T-helper 1 cell treated with Interleukin-12 subunit alpha and Interleukin-12 subunit beta and Interleukin-4 antibody, amounts not matched to agents 30 μg/mL and 1 μg/mL, for 36 hours (primary cell): ENCODE results near the gene TTC7B.
A peak's percentile ranks its signal among the peaks of the same experiment; 100 is the strongest.

Experiments used
- H3K27ac Mint-ChIP-seq: one replicate; pipeline ENCODE4 v1.8.0; 2021; ENCODE audit warnings: mild to moderate bottlenecking, mixed read lengths
- H3K27me3 Mint-ChIP-seq: one replicate; pipeline ENCODE4 v1.8.0; 2021; ENCODE audit warnings: low read depth, mixed read lengths
- H3K36me3 Mint-ChIP-seq: one replicate; pipeline ENCODE4 v1.8.0; 2021; ENCODE audit warnings: low read depth, mixed read lengths
- H3K4me1 Mint-ChIP-seq: one replicate; pipeline ENCODE4 v1.8.0; 2021; ENCODE audit warnings: low read depth, mixed read lengths
- H3K4me3 Mint-ChIP-seq: one replicate; pipeline ENCODE4 v1.8.0; 2021; ENCODE audit warnings: mild to moderate bottlenecking, moderate library complexity, mixed read lengths
- H3K9me3 Mint-ChIP-seq: one replicate; pipeline ENCODE4 v1.8.0; 2021; ENCODE audit warnings: mixed read lengths

Gene TTC7B

DNA sequence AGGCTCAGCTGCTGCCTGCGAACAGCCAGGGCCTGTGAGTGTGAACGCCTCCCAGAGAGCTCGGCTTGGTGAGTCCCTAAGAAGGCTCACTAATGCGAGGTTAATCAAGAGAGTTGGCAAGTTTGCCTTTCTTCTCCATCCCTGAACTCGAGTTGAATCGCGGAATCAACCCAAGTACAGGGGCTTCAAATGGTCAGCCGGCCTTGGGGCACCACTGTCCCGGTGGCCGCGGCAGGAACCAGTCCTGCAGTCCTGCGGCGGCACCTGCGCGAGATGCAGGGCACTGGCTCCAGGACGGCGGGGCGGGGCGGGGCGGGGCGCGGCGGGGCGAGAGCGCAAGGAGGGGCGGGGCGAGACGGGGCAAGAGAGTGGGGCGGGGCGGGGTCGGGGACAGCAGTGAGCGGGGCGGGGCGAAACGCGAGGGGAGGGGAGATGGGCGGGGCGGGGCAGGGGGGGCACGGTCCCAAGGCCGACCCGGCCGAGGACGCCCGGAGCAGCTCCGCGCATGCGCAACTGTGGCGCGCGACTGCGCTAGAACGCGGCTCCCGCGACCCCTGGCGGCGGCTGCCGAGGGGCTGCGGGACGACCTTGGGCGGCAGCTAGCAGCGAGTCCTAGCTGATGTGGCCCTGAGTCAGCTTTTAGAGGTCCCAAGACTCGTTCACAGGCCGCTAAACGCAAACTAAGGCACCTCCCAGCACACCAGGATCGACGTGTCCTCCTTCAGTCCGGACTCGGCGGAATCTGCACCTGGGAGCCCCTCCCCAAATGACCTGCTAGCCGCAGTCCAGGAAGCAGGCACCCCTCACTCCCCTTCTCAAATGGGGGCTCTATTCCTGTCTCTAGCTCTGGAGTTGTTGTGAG lies 58.0 kb downstream of the TTC7B start:
- Mint-ChIP-seq H3K9me3 (peaks cover 11% of the 10 kb centered on the region), H3K4me3 (peak overlapping the region; percentile 74), H3K36me3 (peaks cover 2% of the 10 kb centered on the region), H3K27me3 (peaks cover 37% of the 10 kb centered on the region), H3K4me1 (peaks cover 13% of the 10 kb centered on the region), H3K27ac (peak overlapping the region; percentile 81)

DNA sequence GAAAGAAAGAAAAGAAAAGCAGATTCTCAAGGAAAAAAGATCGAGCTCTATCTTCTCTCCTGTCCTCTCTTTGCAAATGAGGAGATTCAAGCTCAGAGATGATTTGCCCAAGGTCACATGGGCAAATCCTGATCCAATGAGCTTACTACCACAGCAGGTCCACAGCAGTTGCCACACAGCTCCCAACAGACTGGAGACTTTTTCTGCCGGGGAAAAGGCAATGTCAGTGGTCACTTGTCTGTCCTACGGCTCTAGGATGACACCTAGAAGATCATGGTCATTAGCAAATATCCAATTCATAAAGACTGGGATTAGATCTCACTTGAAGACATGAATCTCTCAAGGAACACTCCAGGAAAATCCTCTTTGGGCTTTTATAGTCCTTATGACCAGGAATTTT lies 58.8 kb downstream of the TTC7B start:
- peak overlapping the region; percentile 72 for H3K4me3 Mint-ChIP-seq
- H3K4me1 Mint-ChIP-seq, result peaks cover 13% of the 10 kb centered on the region
- H3K27ac Mint-ChIP-seq, result no peak overlapping the region
- peaks cover 34% of the 10 kb centered on the region for H3K27me3 Mint-ChIP-seq
- peaks cover 3% of the 10 kb centered on the region for H3K9me3 Mint-ChIP-seq
- H3K36me3 Mint-ChIP-seq, result no peaks in the 10 kb centered on the region

DNA sequence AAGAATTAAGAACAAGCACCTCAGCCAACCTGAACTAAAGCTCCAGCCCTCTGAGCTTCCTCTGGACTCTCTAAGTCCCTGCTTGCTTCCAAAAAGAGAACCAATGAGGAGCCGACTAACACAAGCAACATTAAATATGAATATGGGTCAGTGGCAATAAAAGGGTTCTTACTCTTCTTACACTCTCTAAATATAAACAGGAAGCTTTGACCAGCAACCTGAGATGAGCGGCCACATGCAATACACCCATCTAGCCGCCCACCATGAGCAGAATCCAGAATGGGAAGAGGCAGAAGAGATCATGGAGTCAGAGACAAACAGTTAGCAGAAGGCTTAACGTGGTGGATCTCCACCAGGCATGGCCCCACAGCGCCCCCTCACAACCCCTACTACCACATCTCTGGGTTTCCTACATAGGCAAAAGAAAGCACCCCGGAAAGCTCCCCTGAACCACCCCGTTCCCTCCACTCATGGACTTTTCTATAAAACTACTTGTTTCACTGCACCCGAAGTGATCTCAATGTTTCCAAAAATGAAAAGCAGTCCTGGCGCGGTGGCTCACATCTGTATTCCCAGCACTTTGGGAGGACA lies 59.4 kb downstream of the TTC7B start:
- Mint-ChIP-seq H3K27me3 (peaks cover 32% of the 10 kb centered on the region), H3K9me3 (no peaks in the 10 kb centered on the region), H3K4me1 (peaks cover 13% of the 10 kb centered on the region), H3K36me3 (no peaks in the 10 kb centered on the region), H3K27ac (no peak overlapping the region), H3K4me3 (no peak overlapping the region)

DNA sequence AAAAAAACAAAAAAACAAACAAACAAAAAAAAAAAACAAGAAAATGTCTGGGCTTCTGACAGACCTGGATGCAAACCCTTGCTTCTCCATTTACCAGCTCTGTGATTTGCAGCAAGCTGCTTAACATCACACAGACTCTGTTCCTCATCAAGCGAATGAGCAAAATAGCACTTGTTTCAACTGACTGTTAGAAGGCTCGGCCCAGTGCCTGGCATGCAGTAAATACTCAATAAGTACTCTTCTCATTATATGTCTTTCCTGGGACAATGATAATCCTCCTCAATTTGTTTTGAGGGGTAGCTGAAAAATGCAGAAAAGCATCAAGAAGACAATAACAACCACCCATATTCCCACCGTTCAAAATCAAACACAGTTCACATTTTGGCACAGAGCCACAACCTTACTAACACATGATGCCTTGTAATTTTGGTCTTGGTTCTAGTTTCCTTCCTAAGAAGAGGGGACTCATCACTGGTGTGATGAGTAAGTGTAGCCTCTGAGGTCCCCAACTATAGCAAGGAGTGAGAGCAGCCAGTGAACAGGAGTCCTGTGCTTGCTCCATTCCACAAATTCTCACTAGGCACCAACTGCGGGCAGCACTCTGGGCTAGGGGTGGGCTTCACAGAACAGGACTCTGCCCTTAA lies 60.4 kb downstream of the TTC7B start:
- H3K36me3 Mint-ChIP-seq, result no peaks in the 10 kb centered on the region
- no peaks in the 10 kb centered on the region for H3K9me3 Mint-ChIP-seq
- peaks cover 13% of the 10 kb centered on the region for H3K4me1 Mint-ChIP-seq
- peaks cover 29% of the 10 kb centered on the region for H3K27me3 Mint-ChIP-seq
- no peak overlapping the region for H3K4me3 Mint-ChIP-seq
- H3K27ac Mint-ChIP-seq, result no peak overlapping the region

DNA sequence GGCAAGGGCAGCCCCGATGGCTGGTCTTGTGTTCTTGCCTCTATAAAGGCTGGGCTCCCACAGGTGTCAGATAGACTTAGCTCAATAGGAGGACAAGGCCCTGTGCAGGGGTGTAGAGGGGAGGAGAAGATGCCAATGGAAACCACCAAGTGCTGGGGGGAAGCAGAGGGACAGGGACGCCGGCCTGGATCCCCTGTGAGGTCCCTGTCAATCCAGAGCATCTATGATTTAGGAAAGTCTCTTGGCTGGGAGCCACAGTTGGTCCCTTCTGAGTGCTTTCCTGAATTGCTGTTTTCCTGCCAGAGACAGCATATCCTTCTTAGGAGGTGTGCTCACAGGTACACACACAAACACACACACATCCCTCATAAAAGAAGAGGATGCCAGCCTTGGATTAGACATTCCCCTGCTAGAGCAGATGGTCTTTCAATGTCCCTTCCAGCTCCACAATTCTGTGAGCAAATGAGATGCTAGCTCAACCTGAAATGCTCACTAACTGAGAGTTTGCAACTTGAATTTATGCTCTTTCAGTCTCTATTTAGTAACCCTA lies 62.7 kb downstream of the TTC7B start:
- H3K9me3 Mint-ChIP-seq, result peaks cover 10% of the 10 kb centered on the region
- H3K27ac Mint-ChIP-seq, result no peak overlapping the region
- H3K27me3 Mint-ChIP-seq, result peaks cover 33% of the 10 kb centered on the region
- H3K4me1 Mint-ChIP-seq, result peaks cover 8% of the 10 kb centered on the region
- H3K4me3 Mint-ChIP-seq, result no peak overlapping the region
- no peaks in the 10 kb centered on the region for H3K36me3 Mint-ChIP-seq

DNA sequence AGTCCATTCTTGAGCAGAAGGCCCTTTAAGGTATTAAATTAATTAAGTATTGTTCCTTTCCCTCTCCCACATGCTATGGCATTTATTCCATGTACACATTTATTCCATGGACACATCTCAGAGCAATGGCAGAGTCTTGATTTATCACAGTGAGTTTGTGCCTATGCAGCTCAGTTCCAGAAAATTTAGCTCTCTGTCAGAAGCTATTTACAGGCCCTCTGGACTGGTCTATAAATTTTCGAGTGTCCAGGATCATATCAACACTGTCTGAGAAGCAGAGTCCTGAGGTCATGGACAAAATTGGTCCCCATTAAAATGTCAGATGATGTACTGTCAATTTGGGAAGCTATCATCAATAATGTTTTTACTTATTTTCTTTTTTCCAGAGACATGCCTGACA lies 65.5 kb downstream of the TTC7B start:
- H3K36me3 Mint-ChIP-seq, result no peaks in the 10 kb centered on the region
- no peak overlapping the region for H3K4me3 Mint-ChIP-seq
- H3K9me3 Mint-ChIP-seq, result peaks cover 11% of the 10 kb centered on the region
- no peaks in the 10 kb centered on the region for H3K4me1 Mint-ChIP-seq
- H3K27me3 Mint-ChIP-seq, result peaks cover 15% of the 10 kb centered on the region
- no peak overlapping the region for H3K27ac Mint-ChIP-seq

DNA sequence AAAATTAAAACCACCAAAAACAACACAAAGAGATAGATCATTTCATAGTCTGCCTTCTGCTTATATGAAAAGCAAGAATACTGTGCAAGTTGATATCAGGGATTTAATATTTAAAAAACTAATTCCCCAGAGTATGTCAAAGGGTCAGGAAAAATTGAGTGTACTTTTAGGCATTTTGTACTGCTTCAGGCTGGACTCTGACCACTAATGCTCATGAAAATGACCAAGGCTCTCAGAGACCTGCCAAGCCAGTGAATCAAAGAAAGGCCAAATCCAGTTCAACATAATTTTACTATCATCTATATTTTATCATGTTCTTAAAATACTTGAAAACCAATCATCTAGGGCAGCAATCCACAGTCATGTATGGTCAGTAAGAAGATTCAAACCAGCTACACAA lies 66.0 kb downstream of the TTC7B start:
- no peaks in the 10 kb centered on the region for H3K36me3 Mint-ChIP-seq
- no peaks in the 10 kb centered on the region for H3K4me1 Mint-ChIP-seq
- peaks cover 11% of the 10 kb centered on the region for H3K9me3 Mint-ChIP-seq
- no peak overlapping the region for H3K4me3 Mint-ChIP-seq
- H3K27ac Mint-ChIP-seq, result no peak overlapping the region
- peaks cover 15% of the 10 kb centered on the region for H3K27me3 Mint-ChIP-seq

DNA sequence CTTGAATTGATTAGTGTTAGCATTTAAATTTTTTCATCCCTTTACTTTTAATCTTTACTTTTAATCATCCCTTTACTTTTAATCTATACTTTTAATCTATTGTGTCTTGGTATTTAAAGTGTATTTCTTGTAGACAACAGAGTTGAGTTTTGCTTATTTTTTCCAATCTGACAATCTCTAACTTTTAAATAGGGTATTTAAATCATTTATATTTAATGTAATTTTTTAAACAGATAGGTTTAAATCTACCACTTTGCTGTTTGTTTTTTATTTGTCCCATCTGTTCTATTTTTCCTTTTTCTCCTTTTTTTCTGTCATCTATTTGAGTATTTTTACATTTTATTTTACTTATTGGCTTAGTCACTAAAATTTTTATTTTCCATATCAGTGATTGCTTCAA lies 68.3 kb downstream of the TTC7B start:
- no peaks in the 10 kb centered on the region for H3K4me1 Mint-ChIP-seq
- H3K9me3 Mint-ChIP-seq, result peaks cover 11% of the 10 kb centered on the region
- peaks cover 8% of the 10 kb centered on the region for H3K27me3 Mint-ChIP-seq
- no peak overlapping the region for H3K4me3 Mint-ChIP-seq
- no peaks in the 10 kb centered on the region for H3K36me3 Mint-ChIP-seq
- no peak overlapping the region for H3K27ac Mint-ChIP-seq

DNA sequence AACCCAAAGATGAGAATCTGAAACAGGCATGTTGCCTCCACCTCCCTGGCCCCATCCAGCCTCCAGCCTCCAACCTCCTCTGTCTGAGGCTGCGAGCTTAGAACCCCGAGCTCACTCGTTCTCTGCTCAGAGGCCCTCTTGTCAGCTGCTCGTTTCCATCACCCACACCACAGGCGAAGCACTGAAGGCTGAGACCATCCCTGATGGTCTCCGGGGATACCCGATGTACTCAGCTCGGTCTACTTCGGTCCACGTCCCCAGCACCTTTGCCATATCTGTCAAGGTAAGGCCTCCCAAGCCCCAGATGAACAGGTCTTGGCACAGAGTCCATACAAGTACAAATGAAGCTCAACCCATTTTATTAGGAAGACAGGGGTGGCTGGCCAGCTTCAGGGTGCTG lies 72.4 kb downstream of the TTC7B start:
- H3K4me3 Mint-ChIP-seq, result no peak overlapping the region
- no peak overlapping the region for H3K27ac Mint-ChIP-seq
- peaks cover 10% of the 10 kb centered on the region for H3K27me3 Mint-ChIP-seq
- no peaks in the 10 kb centered on the region for H3K36me3 Mint-ChIP-seq
- H3K4me1 Mint-ChIP-seq, result peaks cover 3% of the 10 kb centered on the region
- peaks cover 4% of the 10 kb centered on the region for H3K9me3 Mint-ChIP-seq

DNA sequence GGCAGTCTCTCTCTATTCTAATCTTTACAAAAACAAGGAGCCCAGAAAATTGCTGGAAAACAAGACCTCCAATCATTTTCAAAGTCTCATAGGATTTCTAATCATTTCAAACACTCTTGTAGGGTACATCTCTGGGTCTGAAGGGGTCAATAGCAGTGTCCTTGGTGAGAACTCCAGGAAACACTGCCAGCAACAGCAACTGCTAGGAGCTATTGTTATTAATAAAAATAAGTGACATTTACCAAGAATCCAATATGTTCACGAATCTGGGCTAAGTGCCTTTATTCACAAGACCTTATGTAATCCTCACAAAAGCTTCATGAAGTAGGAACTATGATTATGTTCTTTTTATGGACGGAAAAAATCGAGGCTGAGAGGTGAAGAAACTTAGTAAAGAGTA lies 72.8 kb downstream of the TTC7B start:
- Mint-ChIP-seq H3K27ac (no peak overlapping the region), H3K36me3 (no peaks in the 10 kb centered on the region), H3K9me3 (no peaks in the 10 kb centered on the region), H3K4me3 (no peak overlapping the region), H3K4me1 (peaks cover 3% of the 10 kb centered on the region), H3K27me3 (peaks cover 6% of the 10 kb centered on the region)

DNA sequence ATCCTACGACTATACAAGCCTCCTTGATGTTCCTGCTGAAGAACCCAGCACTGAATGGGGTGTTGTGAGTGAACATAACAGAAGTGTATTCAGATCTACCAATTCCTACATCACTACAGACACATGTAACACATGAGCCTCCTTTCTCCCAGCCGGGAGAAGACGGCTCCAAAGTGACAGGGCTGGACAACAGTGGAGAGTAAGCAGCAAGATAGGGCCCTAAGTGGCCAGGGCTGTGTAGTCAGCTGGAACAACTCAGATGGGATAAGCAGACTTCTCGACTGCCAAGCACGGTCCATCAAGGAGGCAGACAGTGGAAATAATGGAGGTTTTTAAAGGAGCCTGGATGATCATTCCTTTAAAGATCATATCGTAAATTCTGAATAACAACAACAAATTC lies 73.5 kb downstream of the TTC7B start:
- Mint-ChIP-seq H3K4me3 (no peak overlapping the region), H3K27ac (no peak overlapping the region), H3K4me1 (peaks cover 3% of the 10 kb centered on the region), H3K27me3 (peaks cover 6% of the 10 kb centered on the region), H3K36me3 (no peaks in the 10 kb centered on the region), H3K9me3 (no peaks in the 10 kb centered on the region)

DNA sequence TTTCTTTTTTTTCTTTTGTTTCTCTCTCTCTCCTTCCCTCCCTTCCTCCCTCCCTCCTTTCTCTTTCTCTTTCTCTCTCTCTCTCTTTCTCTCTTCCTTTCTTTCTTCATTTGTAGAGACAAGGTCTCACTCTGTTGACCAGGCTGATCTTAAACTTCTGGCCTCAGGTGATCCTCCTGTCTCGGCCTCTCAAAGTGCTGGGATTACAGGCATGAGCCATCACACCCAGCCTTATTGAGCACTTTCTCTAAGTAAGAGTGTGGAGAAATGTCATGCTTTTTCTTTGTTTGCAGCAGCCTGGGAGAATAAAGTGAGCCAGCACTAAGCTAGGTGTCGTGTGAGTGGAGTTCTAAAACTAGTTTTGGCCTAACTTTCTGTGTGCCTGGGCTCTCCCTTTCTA lies 74.0 kb downstream of the TTC7B start:
- Mint-ChIP-seq H3K27me3 (peaks cover 6% of the 10 kb centered on the region), H3K36me3 (no peaks in the 10 kb centered on the region), H3K4me1 (peaks cover 3% of the 10 kb centered on the region), H3K27ac (no peak overlapping the region), H3K9me3 (no peaks in the 10 kb centered on the region), H3K4me3 (no peak overlapping the region)

DNA sequence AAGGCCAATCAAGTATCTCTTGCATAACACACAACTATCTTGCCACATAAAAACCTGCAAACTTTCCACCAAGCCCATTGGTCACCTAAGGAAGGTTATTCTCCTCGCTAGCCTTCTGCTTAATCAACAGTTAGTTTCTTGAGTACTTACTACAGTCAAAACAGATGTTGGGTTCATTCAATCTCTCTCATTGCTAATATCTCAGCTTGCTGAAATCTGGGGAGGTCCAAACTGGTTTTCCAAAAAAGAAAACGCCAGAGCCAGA lies 74.6 kb downstream of the TTC7B start:
- H3K36me3 Mint-ChIP-seq, result no peaks in the 10 kb centered on the region

DNA sequence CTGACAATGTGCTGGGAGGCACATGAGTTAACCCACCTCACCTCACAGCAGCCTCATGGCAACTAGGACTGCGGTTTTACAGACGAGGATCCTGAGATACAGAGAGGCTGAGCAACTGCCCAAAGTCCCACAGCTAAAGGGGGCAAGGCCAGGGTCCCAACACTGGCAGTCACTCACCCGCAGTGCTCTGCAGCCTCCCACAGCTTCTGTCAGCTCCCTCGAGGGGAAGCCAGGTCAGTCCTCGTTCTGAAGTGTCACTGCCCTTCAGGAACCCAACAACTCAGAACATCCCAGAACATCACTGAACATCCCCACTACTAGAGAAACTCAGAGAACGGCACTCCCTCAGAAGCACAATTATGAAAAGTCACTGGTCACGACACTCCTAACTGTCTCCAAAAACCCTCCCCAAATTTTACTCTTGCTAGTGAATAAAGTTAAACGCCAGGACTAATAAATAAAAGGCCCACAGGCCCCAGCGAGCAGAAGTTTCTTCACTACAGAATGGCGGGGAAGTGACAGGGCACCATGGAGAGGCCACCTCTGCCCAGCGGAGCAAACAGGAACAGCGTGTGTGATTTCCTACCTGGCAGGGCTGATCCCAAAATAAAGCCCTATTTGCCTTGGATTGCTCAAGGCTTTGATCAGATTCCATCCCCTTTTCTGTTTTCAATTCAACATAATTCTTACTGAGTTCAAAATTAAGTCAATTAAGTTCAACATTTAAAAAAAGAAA lies 75.1 kb downstream of the TTC7B start:
- no peaks in the 10 kb centered on the region for H3K36me3 Mint-ChIP-seq
- H3K9me3 Mint-ChIP-seq, result no peaks in the 10 kb centered on the region
- H3K4me3 Mint-ChIP-seq, result no peak overlapping the region
- H3K4me1 Mint-ChIP-seq, result peaks cover 3% of the 10 kb centered on the region
- H3K27me3 Mint-ChIP-seq, result peaks cover 6% of the 10 kb centered on the region
- no peak overlapping the region for H3K27ac Mint-ChIP-seq

More for the DNA sequence above, 74.6 kb downstream of the TTC7B start:
- no peaks in the 10 kb centered on the region for H3K9me3 Mint-ChIP-seq
- no peak overlapping the region for H3K27ac Mint-ChIP-seq
- peaks cover 6% of the 10 kb centered on the region for H3K27me3 Mint-ChIP-seq
- peaks cover 3% of the 10 kb centered on the region for H3K4me1 Mint-ChIP-seq
- no peak overlapping the region for H3K4me3 Mint-ChIP-seq
